Astrocyte (in vitro differentiated cells and primary cell): ENCODE data around the gene SMTNL1. TPM values are rescaled to one million over a fixed set of nuclear protein-coding genes. Genes with fewer than 3 reads are reported as not detected.

Experiments
- DNase-seq: peaks from one replicate; pipeline ENCODE4 v3.0.0-alpha.2; 2010; ENCODE audit warnings: low read depth
- FAIRE-seq: peaks from 2 replicates; lab custom pipeline; 2011; peaks lifted over from hg19 to GRCh38; lab: Jason Lieb, UNC
- H2AFZ ChIP-seq: 2 replicates; pipeline ENCODE4 v1.6.0; 2012; ENCODE audit warnings: low read depth, low read length, inconsistent platforms
- H3K27ac ChIP-seq: 2 replicates; pipeline ENCODE4 v1.5.1; 2011; ENCODE audit warnings: low read depth, low read length, inconsistent platforms
- H3K27me3 ChIP-seq: 2 replicates; pipeline ENCODE4 v1.6.0; 2011; ENCODE audit warnings: low read length, inconsistent platforms; ENCODE audit not compliant: insufficient read depth
- H3K36me3 ChIP-seq: 2 replicates; pipeline ENCODE4 v1.5.1; 2011; ENCODE audit warnings: low read length, inconsistent platforms; ENCODE audit not compliant: insufficient read depth
- H3K4me1 ChIP-seq: 2 replicates; pipeline ENCODE4 v1.5.1; 2011; ENCODE audit warnings: low read length, inconsistent platforms; ENCODE audit not compliant: insufficient read depth
- H3K4me2 ChIP-seq: 2 replicates; pipeline ENCODE4 v1.6.0; 2012; ENCODE audit warnings: low read length, inconsistent platforms
- H3K4me3 ChIP-seq: 2 replicates; pipeline ENCODE4 v1.5.1; 2011; ENCODE audit warnings: low read depth, mild to moderate bottlenecking, low read length, inconsistent platforms; ENCODE audit not compliant: insufficient read depth
- H3K79me2 ChIP-seq: 2 replicates; pipeline ENCODE4 v1.6.0; 2012; ENCODE audit warnings: mild to moderate bottlenecking, low read length, inconsistent platforms; ENCODE audit not compliant: insufficient read depth
- H3K9ac ChIP-seq: 2 replicates; pipeline ENCODE4 v1.6.0; 2012; ENCODE audit warnings: mild to moderate bottlenecking, low read length, inconsistent platforms
- H3K9me3 ChIP-seq: 2 replicates; pipeline ENCODE4 v1.5.1; 2012; ENCODE audit warnings: low read depth, mild to moderate bottlenecking, low read length, inconsistent platforms; ENCODE audit not compliant: insufficient read depth
- H4K20me1 ChIP-seq: 2 replicates; pipeline ENCODE4 v1.6.0; 2012; ENCODE audit warnings: low read length, inconsistent platforms; ENCODE audit not compliant: insufficient read depth
- H3K27ac Mint-ChIP-seq: one replicate; pipeline ENCODE4 v1.8.0; 2021; ENCODE audit warnings: mild to moderate bottlenecking, mixed read lengths; ENCODE audit not compliant: unreplicated experiment
- H3K27me3 Mint-ChIP-seq: one replicate; pipeline ENCODE4 v1.8.0; 2021; ENCODE audit warnings: low read depth, mixed read lengths; ENCODE audit not compliant: unreplicated experiment
- H3K36me3 Mint-ChIP-seq: one replicate; pipeline ENCODE4 v1.8.0; 2021; ENCODE audit warnings: low read depth, mixed read lengths; ENCODE audit not compliant: unreplicated experiment
- H3K4me1 Mint-ChIP-seq: one replicate; pipeline ENCODE4 v1.8.0; 2021; ENCODE audit warnings: low read depth, mixed read lengths; ENCODE audit not compliant: unreplicated experiment
- H3K4me3 Mint-ChIP-seq: one replicate; pipeline ENCODE4 v1.8.0; 2021; ENCODE audit warnings: mild to moderate bottlenecking, moderate library complexity, mixed read lengths; ENCODE audit not compliant: unreplicated experiment
- H3K9me3 Mint-ChIP-seq: one replicate; pipeline ENCODE4 v1.8.0; 2021; ENCODE audit warnings: mild to moderate bottlenecking, mixed read lengths; ENCODE audit not compliant: unreplicated experiment
- EZH2 ChIP-seq: IDR thresholded peaks from 2 replicates; pipeline ENCODE4 v1.6.1; 2012; ENCODE audit warnings: mild to moderate bottlenecking, low read length, inconsistent platforms; ENCODE audit not compliant: insufficient read depth
- total RNA-seq: library from RNA; stranded (reverse); gene quantifications from 2 replicates; pipeline ENCODE4 v1.2.1, GENCODE V29; 2021
- TF ChIP-seq, protein P1 (sequence below): IDR thresholded peaks from 2 replicates; pipeline ENCODE4 v1.5.1; 2011; ENCODE audit warnings: low read depth, mild to moderate bottlenecking, inconsistent platforms, low read length, moderate library complexity; ENCODE audit not compliant: insufficient read depth

The SMTNL1 gene
- total RNA-seq, 1 donor from 2014 or later = not detected

DNA sequence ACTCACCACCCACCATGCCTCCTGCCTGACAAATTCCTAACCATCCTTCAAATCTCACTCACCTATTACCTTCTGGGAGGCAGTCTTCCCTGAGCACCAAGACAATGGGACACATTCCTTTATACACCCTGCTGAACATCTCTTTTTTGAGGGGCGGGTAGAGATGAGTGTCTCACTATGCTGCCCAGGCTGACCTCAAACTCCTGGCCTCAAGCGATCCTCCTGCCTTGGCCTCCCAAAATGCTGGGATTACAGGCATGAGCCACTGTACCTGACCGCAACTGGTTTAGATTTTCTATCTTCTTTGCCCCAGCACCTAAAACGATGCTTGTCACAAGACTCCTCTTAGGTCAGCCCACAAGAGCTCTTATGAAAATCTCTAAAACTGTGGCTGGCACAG, 14.0 kb upstream of the SMTNL1 start:
- Histone ChIP-seq H3K27ac (no peak overlapping the region), H3K9me3 (no peaks in the 10 kb centered on the region), H3K36me3 (peaks cover 6% of the 10 kb centered on the region), H3K9ac (no peak overlapping the region), H3K79me2 (peaks cover 2% of the 10 kb centered on the region), H3K27me3 (no peaks in the 10 kb centered on the region), H3K4me2 (no peak overlapping the region), H3K4me1 (no peaks in the 10 kb centered on the region), H2AFZ (no peak overlapping the region), H3K4me3 (no peak overlapping the region), H4K20me1 (peaks cover 12% of the 10 kb centered on the region)
- Mint-ChIP-seq H3K36me3 (peaks cover 5% of the 10 kb centered on the region), H3K9me3 (no peaks in the 10 kb centered on the region), H3K4me1 (no peaks in the 10 kb centered on the region), H3K4me3 (no peak overlapping the region), H3K27me3 (peaks cover 6% of the 10 kb centered on the region), H3K27ac (no peak overlapping the region)
- DNase-seq (no peak), FAIRE-seq (no peak)
- TF ChIP-seq EZH2 = no peak
- TF ChIP-seq, protein P1, sequence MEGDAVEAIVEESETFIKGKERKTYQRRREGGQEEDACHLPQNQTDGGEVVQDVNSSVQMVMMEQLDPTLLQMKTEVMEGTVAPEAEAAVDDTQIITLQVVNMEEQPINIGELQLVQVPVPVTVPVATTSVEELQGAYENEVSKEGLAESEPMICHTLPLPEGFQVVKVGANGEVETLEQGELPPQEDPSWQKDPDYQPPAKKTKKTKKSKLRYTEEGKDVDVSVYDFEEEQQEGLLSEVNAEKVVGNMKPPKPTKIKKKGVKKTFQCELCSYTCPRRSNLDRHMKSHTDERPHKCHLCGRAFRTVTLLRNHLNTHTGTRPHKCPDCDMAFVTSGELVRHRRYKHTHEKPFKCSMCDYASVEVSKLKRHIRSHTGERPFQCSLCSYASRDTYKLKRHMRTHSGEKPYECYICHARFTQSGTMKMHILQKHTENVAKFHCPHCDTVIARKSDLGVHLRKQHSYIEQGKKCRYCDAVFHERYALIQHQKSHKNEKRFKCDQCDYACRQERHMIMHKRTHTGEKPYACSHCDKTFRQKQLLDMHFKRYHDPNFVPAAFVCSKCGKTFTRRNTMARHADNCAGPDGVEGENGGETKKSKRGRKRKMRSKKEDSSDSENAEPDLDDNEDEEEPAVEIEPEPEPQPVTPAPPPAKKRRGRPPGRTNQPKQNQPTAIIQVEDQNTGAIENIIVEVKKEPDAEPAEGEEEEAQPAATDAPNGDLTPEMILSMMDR = no peak

DNA sequence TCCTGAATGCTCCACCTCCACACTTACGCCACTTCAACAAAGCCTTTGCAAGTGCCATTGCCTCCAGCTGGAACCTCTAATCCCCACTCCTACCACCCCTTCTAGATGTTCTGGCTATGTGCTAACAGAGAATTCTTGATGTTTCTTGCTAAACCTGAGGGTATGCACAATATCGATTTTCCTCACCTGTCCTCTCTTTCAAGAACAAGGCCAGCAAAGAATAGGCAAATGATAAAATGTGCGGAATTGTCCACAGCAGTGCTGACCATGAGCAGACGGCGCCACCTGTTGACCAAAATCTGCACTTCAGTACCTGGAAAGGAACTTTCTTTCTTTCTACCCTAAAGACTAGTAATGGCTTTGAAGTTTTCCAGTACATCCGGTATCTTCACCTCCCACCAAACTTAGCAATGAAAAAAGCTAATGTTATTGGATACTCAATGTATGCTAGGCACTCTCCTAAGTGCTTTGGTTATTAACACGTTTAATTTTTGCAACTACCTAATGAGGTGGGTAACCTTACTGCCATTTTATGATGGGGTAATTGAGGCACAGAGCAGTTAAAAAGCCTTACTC, 10.3 kb upstream of the SMTNL1 start:
- Histone ChIP-seq H3K79me2 (peaks cover 24% of the 10 kb centered on the region), H2AFZ (no peak overlapping the region), H3K27ac (no peak overlapping the region), H3K9me3 (no peaks in the 10 kb centered on the region), H3K27me3 (no peaks in the 10 kb centered on the region), H3K4me2 (no peak overlapping the region), H3K36me3 (peaks cover 6% of the 10 kb centered on the region), H4K20me1 (peaks cover 12% of the 10 kb centered on the region), H3K9ac (no peak overlapping the region), H3K4me3 (no peak overlapping the region), H3K4me1 (peaks cover 8% of the 10 kb centered on the region)
- peaks cover 7% of the 10 kb centered on the region for H3K36me3 Mint-ChIP-seq
- no peaks in the 10 kb centered on the region for H3K4me1 Mint-ChIP-seq
- FAIRE-seq (no peak), DNase-seq (peak; percentile 20)
- no peaks in the 10 kb centered on the region for H3K27me3 Mint-ChIP-seq
- H3K9me3 Mint-ChIP-seq = no peaks in the 10 kb centered on the region
- no peak overlapping the region for H3K4me3 Mint-ChIP-seq
- TF ChIP-seq, protein P1 = peak; percentile 97
- no peak for TF ChIP-seq EZH2
- no peak overlapping the region for H3K27ac Mint-ChIP-seq

DNA sequence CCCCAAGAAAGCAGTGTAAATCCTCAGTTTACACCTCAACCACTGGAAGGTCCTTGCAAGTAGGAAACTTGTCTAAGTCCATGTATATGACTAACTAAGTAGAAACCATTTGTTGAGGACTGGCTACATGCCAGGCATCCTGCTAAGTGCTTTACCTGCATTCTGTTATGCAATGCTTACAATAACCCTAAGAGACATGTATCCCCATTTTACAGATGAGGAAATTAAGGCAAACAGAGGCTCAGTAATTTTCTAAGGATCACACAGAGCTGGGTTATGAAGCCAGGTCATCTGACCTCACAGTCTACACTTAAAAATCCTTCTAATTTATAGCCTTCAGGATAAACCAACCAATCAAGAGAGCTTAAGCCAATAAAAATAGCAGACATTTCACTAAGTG, 8.4 kb upstream of the SMTNL1 start:
- peaks cover 7% of the 10 kb centered on the region for H3K36me3 Mint-ChIP-seq
- FAIRE-seq = no peak
- no peak overlapping the region for H3K4me2 ChIP-seq

More for the DNA sequence above, 8.4 kb upstream of the SMTNL1 start:
- Mint-ChIP-seq H3K4me3 (no peak overlapping the region), H3K27me3 (no peaks in the 10 kb centered on the region), H3K9me3 (no peaks in the 10 kb centered on the region), H3K4me1 (no peaks in the 10 kb centered on the region), H3K27ac (no peak overlapping the region)
- Histone ChIP-seq H3K27ac (no peak overlapping the region), H3K79me2 (peaks cover 24% of the 10 kb centered on the region), H3K27me3 (no peaks in the 10 kb centered on the region), H3K4me3 (no peak overlapping the region), H3K36me3 (peaks cover 6% of the 10 kb centered on the region), H3K9ac (no peak overlapping the region), H2AFZ (no peak overlapping the region), H4K20me1 (peaks cover 12% of the 10 kb centered on the region), H3K4me1 (peaks cover 8% of the 10 kb centered on the region), H3K9me3 (no peaks in the 10 kb centered on the region)
- DNase-seq = no peak
- TF ChIP-seq, protein P1 = no peak
- no peak for TF ChIP-seq EZH2
